Panc1 (cell line): ENCODE measurements around the gene PCDHGB2.
"Not testable (repeated sequence)": the region's sequence is repeated elsewhere in the genome, so short reads cannot be mapped to it uniquely, and the experiment has no call there.

Experiments used
- CTCF ChIP-seq: fragments of 450-650 bp; IDR thresholded peaks from 2 replicates; pipeline ENCODE4 v1.5.1; 2017; ENCODE audit warnings: mild to moderate bottlenecking
- POLR2AphosphoS5 ChIP-seq: IDR thresholded peaks from 2 replicates; pipeline ENCODE4 v1.6.1; 2012; ENCODE audit warnings: mild to moderate bottlenecking, low read depth, low read length, moderate library complexity
- REST ChIP-seq, 2 experiments: IDR thresholded peaks; 2 replicates each; pipeline ENCODE4 v1.6.1; 2011 to 2012; ENCODE audit warnings: low read depth in 2 of 2, control low read depth in 1 of 2, low read length in 1 of 2, mild to moderate bottlenecking in 1 of 2, moderate library complexity in 1 of 2; ENCODE audit not compliant: insufficient read depth in 1 of 2
- TCF7L2 ChIP-seq: IDR thresholded peaks from 2 replicates; pipeline ENCODE4 v1.6.1; 2011; ENCODE audit warnings: mild to moderate bottlenecking, low read depth, low read length, inconsistent platforms

DNA sequence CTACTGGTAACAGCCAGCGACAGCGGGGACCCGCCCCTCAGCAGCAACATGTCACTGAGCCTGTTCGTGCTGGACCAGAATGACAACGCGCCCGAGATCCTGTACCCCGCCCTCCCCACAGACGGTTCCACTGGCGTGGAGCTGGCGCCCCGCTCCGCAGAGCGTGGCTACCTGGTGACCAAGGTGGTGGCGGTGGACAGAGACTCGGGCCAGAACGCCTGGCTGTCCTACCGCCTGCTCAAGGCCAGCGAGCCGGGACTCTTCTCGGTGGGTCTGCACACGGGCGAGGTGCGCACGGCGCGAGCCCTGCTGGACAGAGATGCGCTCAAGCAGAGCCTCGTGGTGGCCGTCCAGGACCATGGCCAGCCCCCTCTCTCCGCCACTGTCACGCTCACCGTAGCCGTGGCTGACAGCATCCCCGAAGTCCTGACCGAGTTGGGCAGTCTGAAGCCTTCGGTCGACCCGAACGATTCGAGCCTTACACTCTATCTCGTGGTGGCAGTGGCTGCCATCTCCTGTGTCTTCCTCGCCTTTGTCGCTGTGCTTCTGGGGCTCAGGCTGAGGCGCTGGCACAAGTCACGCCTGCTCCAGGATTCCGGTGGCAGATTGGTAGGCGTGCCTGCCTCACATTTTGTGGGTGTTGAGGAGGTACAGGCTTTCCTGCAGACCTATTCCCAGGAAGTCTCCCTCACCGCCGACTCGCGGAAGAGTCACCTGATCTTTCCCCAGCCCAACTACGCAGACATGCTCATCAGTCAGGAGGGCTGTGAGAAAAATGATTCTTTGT, 34.8 kb downstream of the PCDHGB2 start:
- not testable (repeated sequence) for TF ChIP-seq POLR2AphosphoS5; CTCF; REST (IDR thresholded peaks at IDR 0.05; ENCODE audit: insufficient read depth in 1 of 2, low read depth in 2 of 2, low read length in 1 of 2); TCF7L2
